HL-60 (cell line): ENCODE results near the gene GYG1.

Experiments
- DNase-seq, 2 experiments: peaks; one replicate each; pipeline ENCODE4 v3.0.0-alpha.2; 2010 to 2020; ENCODE audit warnings: low read depth in 1 of 2, low spot score in 1 of 2
- H3K27ac ChIP-seq: fragments of 250-450 bp; sonication (Bioruptor Pico); replicated peaks from 2 replicates; pipeline ENCODE4 v1.5.1; 2020; ENCODE audit warnings: mild to moderate bottlenecking, moderate library complexity
- H3K27me3 ChIP-seq: fragments of 250-450 bp; sonication (Bioruptor Pico); 2 replicates; pipeline ENCODE4 v1.5.1; 2021; ENCODE audit warnings: mild to moderate bottlenecking, moderate library complexity; ENCODE audit not compliant: insufficient read depth, poor library complexity, severe bottlenecking
- H3K4me3 ChIP-seq: replicated peaks from 2 replicates; pipeline ENCODE4 v1.5.1; 2011; ENCODE audit warnings: mild to moderate bottlenecking, control low read depth, low read length; ENCODE audit not compliant: insufficient read depth
- CTCF ChIP-seq: IDR thresholded peaks from one replicate; pipeline ENCODE4 v1.5.1; 2011; ENCODE audit warnings: low read length, control low read depth, inconsistent platforms; ENCODE audit not compliant: insufficient read depth
- GABPA ChIP-seq: IDR thresholded peaks from 2 replicates; pipeline ENCODE4 v1.6.1; 2012; ENCODE audit warnings: low read depth
- POLR2AphosphoS5 ChIP-seq: IDR thresholded peaks from 2 replicates; pipeline ENCODE4 v1.6.1; 2012; ENCODE audit warnings: low read depth
- SPI1 ChIP-seq: IDR thresholded peaks from 2 replicates; pipeline ENCODE4 v1.6.1; 2012; ENCODE audit warnings: low read depth, mild to moderate bottlenecking, borderline replicate concordance
- TF ChIP-seq, protein P1 (sequence below): IDR thresholded peaks from 2 replicates; pipeline ENCODE4 v1.6.1; 2012; ENCODE audit warnings: low read depth; ENCODE audit not compliant: insufficient replicate concordance

GYG1 gene

GRCh38 chr3:149004622-149005021 lies 13.3 kb downstream of the GYG1 start:
- Histone ChIP-seq H3K27me3 (no peaks in the 10 kb centered on the region), H3K27ac (no peak overlapping the region), H3K4me3 (no peak overlapping the region)
- TF ChIP-seq, protein P1, sequence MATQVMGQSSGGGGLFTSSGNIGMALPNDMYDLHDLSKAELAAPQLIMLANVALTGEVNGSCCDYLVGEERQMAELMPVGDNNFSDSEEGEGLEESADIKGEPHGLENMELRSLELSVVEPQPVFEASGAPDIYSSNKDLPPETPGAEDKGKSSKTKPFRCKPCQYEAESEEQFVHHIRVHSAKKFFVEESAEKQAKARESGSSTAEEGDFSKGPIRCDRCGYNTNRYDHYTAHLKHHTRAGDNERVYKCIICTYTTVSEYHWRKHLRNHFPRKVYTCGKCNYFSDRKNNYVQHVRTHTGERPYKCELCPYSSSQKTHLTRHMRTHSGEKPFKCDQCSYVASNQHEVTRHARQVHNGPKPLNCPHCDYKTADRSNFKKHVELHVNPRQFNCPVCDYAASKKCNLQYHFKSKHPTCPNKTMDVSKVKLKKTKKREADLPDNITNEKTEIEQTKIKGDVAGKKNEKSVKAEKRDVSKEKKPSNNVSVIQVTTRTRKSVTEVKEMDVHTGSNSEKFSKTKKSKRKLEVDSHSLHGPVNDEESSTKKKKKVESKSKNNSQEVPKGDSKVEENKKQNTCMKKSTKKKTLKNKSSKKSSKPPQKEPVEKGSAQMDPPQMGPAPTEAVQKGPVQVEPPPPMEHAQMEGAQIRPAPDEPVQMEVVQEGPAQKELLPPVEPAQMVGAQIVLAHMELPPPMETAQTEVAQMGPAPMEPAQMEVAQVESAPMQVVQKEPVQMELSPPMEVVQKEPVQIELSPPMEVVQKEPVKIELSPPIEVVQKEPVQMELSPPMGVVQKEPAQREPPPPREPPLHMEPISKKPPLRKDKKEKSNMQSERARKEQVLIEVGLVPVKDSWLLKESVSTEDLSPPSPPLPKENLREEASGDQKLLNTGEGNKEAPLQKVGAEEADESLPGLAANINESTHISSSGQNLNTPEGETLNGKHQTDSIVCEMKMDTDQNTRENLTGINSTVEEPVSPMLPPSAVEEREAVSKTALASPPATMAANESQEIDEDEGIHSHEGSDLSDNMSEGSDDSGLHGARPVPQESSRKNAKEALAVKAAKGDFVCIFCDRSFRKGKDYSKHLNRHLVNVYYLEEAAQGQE, result no peak
- DNase-seq, result no peak

GRCh38 chr3:149005416-149005815 lies 14.1 kb downstream of the GYG1 start:
- DNase-seq, result no peak
- TF ChIP-seq CTCF (no peak), POLR2AphosphoS5 (no peak), GABPA (no peak), SPI1 (no peak)
- TF ChIP-seq, protein P1, result no peak

DNA sequence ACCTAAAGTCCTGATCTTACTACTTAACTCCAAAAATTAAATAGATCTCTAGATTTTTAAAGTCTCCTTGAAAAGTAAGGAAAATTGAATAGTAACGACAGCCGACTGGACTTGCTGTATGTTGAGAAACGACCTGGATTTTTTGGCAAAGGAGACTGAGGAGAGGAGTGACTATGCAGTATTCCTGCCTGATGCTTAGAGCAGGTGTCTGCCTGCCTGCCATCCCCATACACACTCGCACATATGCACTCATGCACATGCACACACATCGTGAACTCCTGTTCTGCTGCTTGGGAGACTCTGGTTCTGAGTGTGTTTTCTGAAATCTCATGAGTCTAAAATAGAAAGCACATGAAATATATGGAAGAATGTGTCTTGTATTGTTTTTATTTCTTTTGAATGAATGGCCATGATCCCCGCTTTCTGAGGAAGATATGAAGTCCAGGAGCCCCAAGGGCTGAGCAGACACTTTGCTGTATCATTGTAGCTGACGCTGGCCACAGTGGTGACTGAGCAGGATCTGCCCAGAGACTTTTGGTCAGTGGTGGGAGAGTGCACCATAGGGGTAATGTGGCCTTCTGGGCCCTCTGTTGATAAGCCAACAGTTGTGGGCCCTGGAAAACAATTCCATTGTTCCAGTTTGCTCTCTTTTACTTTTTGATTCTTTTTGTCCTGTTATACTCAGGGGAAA lies 16.4 kb downstream of the GYG1 start:
- H3K27ac ChIP-seq, result no peak overlapping the region
- H3K4me3 ChIP-seq, result no peak overlapping the region
- no peaks in the 10 kb centered on the region for H3K27me3 ChIP-seq
- TF ChIP-seq, protein P1, result no peak
- TF ChIP-seq POLR2AphosphoS5 (no peak), GABPA (no peak), SPI1 (no peak), CTCF (no peak)
- DNase-seq, result no peak

More at GRCh38 chr3:149005416-149005815, 14.1 kb downstream of the GYG1 start:
- H3K4me3 ChIP-seq, result no peak overlapping the region
- no peaks in the 10 kb centered on the region for H3K27me3 ChIP-seq
- H3K27ac ChIP-seq, result no peak overlapping the region
